H1 (cell line): ENCODE measurements around the gene NCKAP1. TPM values are rescaled to one million over a fixed set of nuclear protein-coding genes. Genes with fewer than 3 reads are reported as not detected.

Experiments used
- CTCF ChIA-PET: fragments of 300-600 bp; sonication (Branson Sonifier 250); formaldehyde crosslinking; loops from one replicate; lab custom pipeline; 2021; ENCODE audit not compliant: partially characterized antibody; lab: Charles Lee
- POLR2A ChIA-PET: fragments of 300-600 bp; sonication (Branson Sonifier 250); formaldehyde crosslinking; loops from one replicate; lab custom pipeline; 2021; ENCODE audit warnings: inconsistent platforms; ENCODE audit not compliant: partially characterized antibody; lab: Charles Lee
- DNase-seq, 2 experiments: peaks; one replicate each; pipeline versions ENCODE4 v3.0.0 to v3.0.0-alpha.2; 2010 to 2022; ENCODE audit warnings: low spot score in 2 of 2, low read depth in 1 of 2, mixed read lengths in 1 of 2
- FAIRE-seq: peaks from 2 replicates; lab custom pipeline; 2011; peaks lifted over from hg19 to GRCh38; lab: Jason Lieb, UNC
- H2AFZ ChIP-seq: 2 replicates; pipeline ENCODE4 v1.8.1; 2012; ENCODE audit warnings: low read length, inconsistent platforms
- H2AK5ac ChIP-seq: 2 replicates; pipeline ENCODE4 v1.6.1; 2013; ENCODE audit warnings: low read depth, low read length
- H2BK120ac ChIP-seq: replicated peaks from 2 replicates; pipeline ENCODE3; 2013; ENCODE audit warnings: low read depth, low read length, inconsistent platforms
- H2BK12ac ChIP-seq: 2 replicates; pipeline ENCODE4 v1.6.1; 2013; ENCODE audit warnings: low read depth, low read length
- H2BK15ac ChIP-seq: 2 replicates; pipeline ENCODE4 v1.6.1; 2013; ENCODE audit warnings: low read length
- H2BK20ac ChIP-seq: 2 replicates; pipeline ENCODE4 v1.6.1; 2013; ENCODE audit warnings: low read length
- H2BK5ac ChIP-seq: 2 replicates; pipeline ENCODE4 v1.6.1; 2013; ENCODE audit warnings: low read depth, low read length
- H3K14ac ChIP-seq: 2 replicates; pipeline ENCODE4 v1.6.1; 2013; ENCODE audit warnings: inconsistent platforms; ENCODE audit not compliant: insufficient read length
- H3K18ac ChIP-seq: 2 replicates; pipeline ENCODE4 v1.6.1; 2013; ENCODE audit warnings: low read length; ENCODE audit errors: extremely low read depth
- H3K23ac ChIP-seq: 2 replicates; pipeline ENCODE4 v1.6.1; 2013; ENCODE audit warnings: inconsistent platforms; ENCODE audit not compliant: insufficient read length
- H3K23me2 ChIP-seq: 2 replicates; pipeline ENCODE4 v1.6.1; 2013; ENCODE audit warnings: low read depth, low read length
- H3K27ac ChIP-seq: 2 replicates; pipeline ENCODE4 v1.6.1; 2011; ENCODE audit warnings: low read depth, low read length, inconsistent platforms
- H3K27me3 ChIP-seq, 4 experiments: replicated peaks in 1 of 4; 1 replicate in 1 of 4; 2 replicates in 3 of 4; pipeline versions ENCODE4 v1.6.1 to v1.8.1; 2011 to 2013; ENCODE audit warnings: low read length in 3 of 4, mild to moderate bottlenecking in 3 of 4, inconsistent platforms in 2 of 4, mixed read lengths in 2 of 4, moderate library complexity in 1 of 4; ENCODE audit not compliant: control insufficient read depth in 3 of 4, insufficient read depth in 3 of 4; ENCODE audit errors: extremely low read depth in 1 of 4
- H3K36me3 ChIP-seq, 4 experiments: 2 replicates each; pipeline versions ENCODE4 v1.6.1 to v1.8.1; 2011 to 2013; ENCODE audit warnings: mild to moderate bottlenecking in 4 of 4, low read length in 3 of 4, moderate library complexity in 2 of 4, control low read depth in 1 of 4, inconsistent platforms in 1 of 4; ENCODE audit not compliant: insufficient read depth in 4 of 4, control insufficient read depth in 2 of 4
- H3K4ac ChIP-seq: replicated peaks from 2 replicates; pipeline ENCODE3; 2013; ENCODE audit warnings: low read length, low read depth, mixed read lengths, inconsistent platforms; ENCODE audit not compliant: insufficient read length
- H3K4me1 ChIP-seq, 4 experiments: replicated peaks in 1 of 4; 1 replicate in 1 of 4; 2 replicates in 3 of 4; pipeline versions ENCODE4 v1.6.1 to v1.8.1; 2011 to 2013; ENCODE audit warnings: low read length in 3 of 4, inconsistent platforms in 2 of 4, mixed read lengths in 1 of 4; ENCODE audit not compliant: insufficient read depth in 4 of 4, control insufficient read depth in 3 of 4
- H3K4me2 ChIP-seq, 2 experiments: 2 replicates each; pipeline versions ENCODE4 v1.6.1 to v1.8.1; 2011 to 2013; ENCODE audit warnings: low read depth in 2 of 2, low read length in 2 of 2, control low read depth in 1 of 2, inconsistent platforms in 1 of 2, mild to moderate bottlenecking in 1 of 2; ENCODE audit not compliant: insufficient read depth in 1 of 2
- H3K4me3 ChIP-seq, 4 experiments: fragments of 200-600, 300-600 bp in 1 of 4; sonication (generic), shearing (Covaris generic), sonication (Bioruptor Twin) in 1 of 4; 2 replicates each; pipeline versions ENCODE4 v1.5.1 to v1.8.1; 2011 to 2016; ENCODE audit warnings: low read length in 4 of 4, low read depth in 3 of 4, control low read depth in 2 of 4, inconsistent platforms in 2 of 4, mild to moderate bottlenecking in 2 of 4, mixed read lengths in 1 of 4, moderate library complexity in 1 of 4; ENCODE audit not compliant: insufficient read depth in 2 of 4; ENCODE audit errors: extremely low read depth in 1 of 4
- H3K56ac ChIP-seq: replicated peaks from 2 replicates; pipeline ENCODE3; 2013; ENCODE audit warnings: low read depth, mild to moderate bottlenecking, mixed read lengths, low read length, inconsistent platforms; ENCODE audit not compliant: insufficient read length
- H3K79me1 ChIP-seq: 2 replicates; pipeline ENCODE4 v1.6.1; 2013; ENCODE audit warnings: low read depth, low read length, control low read depth
- H3K79me2 ChIP-seq, 2 experiments: 2 replicates each; pipeline versions ENCODE4 v1.6.1 to v1.8.1; 2012 to 2013; ENCODE audit warnings: low read length in 2 of 2, mild to moderate bottlenecking in 2 of 2, inconsistent platforms in 1 of 2; ENCODE audit not compliant: insufficient read depth in 2 of 2, control insufficient read depth in 1 of 2
- H3K9ac ChIP-seq, 4 experiments: replicated peaks in 1 of 4; 1 replicate in 1 of 4; 2 replicates in 3 of 4; pipeline versions ENCODE4 v1.6.1 to v1.8.1; 2011 to 2013; ENCODE audit warnings: low read depth in 3 of 4, low read length in 3 of 4, control low read depth in 2 of 4, mild to moderate bottlenecking in 2 of 4, moderate library complexity in 2 of 4, inconsistent platforms in 1 of 4; ENCODE audit errors: extremely low read depth in 1 of 4
- H3K9me3 ChIP-seq, 2 experiments: 2 replicates each; pipeline versions ENCODE4 v1.6.1 to v1.8.1; 2012 to 2013; ENCODE audit warnings: mild to moderate bottlenecking in 2 of 2, moderate library complexity in 2 of 2, control low read depth in 1 of 2, inconsistent platforms in 1 of 2, low read depth in 1 of 2, low read length in 1 of 2, mixed read lengths in 1 of 2; ENCODE audit not compliant: insufficient read depth in 2 of 2
- H4K20me1 ChIP-seq, 2 experiments: replicated peaks in 1 of 2; 2 replicates each; pipeline versions ENCODE3 to v1.8.1; 2011 to 2013; ENCODE audit warnings: inconsistent platforms in 2 of 2, low read length in 2 of 2, mild to moderate bottlenecking in 1 of 2; ENCODE audit not compliant: insufficient read depth in 2 of 2, control insufficient read depth in 1 of 2
- H4K5ac ChIP-seq: 2 replicates; pipeline ENCODE4 v1.6.1; 2013; ENCODE audit warnings: low read length, low read depth, mixed read lengths, inconsistent platforms; ENCODE audit not compliant: insufficient read length
- H4K8ac ChIP-seq: 2 replicates; pipeline ENCODE4 v1.8.0; 2013; ENCODE audit warnings: mild to moderate bottlenecking, moderate library complexity, low read length, inconsistent platforms; ENCODE audit not compliant: insufficient read depth; ENCODE audit errors: extremely low read depth
- H4K91ac ChIP-seq: replicated peaks from 2 replicates; pipeline ENCODE3; 2013; ENCODE audit warnings: low read length, mixed read lengths, inconsistent platforms; ENCODE audit not compliant: insufficient read length
- ATF2 ChIP-seq: IDR thresholded peaks from 2 replicates; pipeline ENCODE4 v1.6.1; 2012; ENCODE audit warnings: low read length, inconsistent platforms
- CEBPB ChIP-seq: IDR thresholded peaks from 2 replicates; pipeline ENCODE4 v1.6.1; 2012; ENCODE audit warnings: low read depth, low read length
- WGBS, 2 experiments: shearing (Covaris generic) in 1 of 2; methylation state at CpG; one replicate each; pipeline versions ENCODE4 v1.1.6 to v1.1.7; 2013 to 2015; ENCODE audit warnings: low lambda C conversion rate in 2 of 2, mixed read lengths in 2 of 2, inconsistent platforms in 1 of 2, low coverage in 1 of 2, missing lambda C conversion rate in 1 of 2; ENCODE audit not compliant: insufficient replicate concordance in 2 of 2, insufficient coverage in 1 of 2, insufficient read length in 1 of 2; ENCODE audit errors: extremely low coverage in 1 of 2, missing lambda C conversion rate in 1 of 2; 5-methylcytosine and 5-hydroxymethylcytosine counted together
- polyA plus RNA-seq, 7 experiments: library from polyadenylated mRNA; depleted of rRNA in 3 of 7; stranded (reverse) in 5 of 7; unstranded in 2 of 7; fragments of >200 nt in 5 of 7; fragments of 200-250 nt in 2 of 7; gene quantifications; 1 replicate in 5 of 7; 2 replicates in 1 of 7; 4 replicates in 1 of 7; pipeline versions ENCODE4 v1.2.1 to v1.2.3, GENCODE V29; 2011 to 2013; ENCODE audit warnings: missing spikeins in 2 of 7, mixed read lengths in 2 of 7
- total RNA-seq: library from RNA; stranded (reverse); fragmentation: NEBNext Ultra II Directional; extraction: Animal tissue kit (Norgen Biotek cat#: 25700); gene quantifications from 2 replicates; pipeline ENCODE4 v1.2.1, GENCODE V29; 2021

NCKAP1 gene
- total and polyA plus RNA-seq, 2 of the 8 experiments (the other 6 are each of a cell fraction or from before 2014, with no cell fraction given): 90.8 to 173 TPM

- Histone ChIP-seq H3K9ac (no peak overlapping the region), H3K4ac (no peak overlapping the region), H2AK5ac (no peak overlapping the region), H2BK15ac (no peak overlapping the region), H3K79me1 (no peaks in the 10 kb centered on the region), H3K4me2 (no peak overlapping the region), H3K79me2 (no peaks in the 10 kb centered on the region), H3K27ac (no peak overlapping the region), H3K23me2 (peaks cover 12% of the 10 kb centered on the region), H4K91ac (no peak overlapping the region), H3K18ac (no peak overlapping the region), H3K4me3 (no peak overlapping the region), H2BK20ac (no peak overlapping the region), H3K14ac (no peak overlapping the region), H3K36me3 (no peaks in the 10 kb centered on the region), H3K9me3 (no peaks in the 10 kb centered on the region), H3K4me1 (peaks cover 0 to 3% (median 3%) of the 10 kb centered on the region in 4 experiments; a peak in 3 of 7 replicates), H3K56ac (no peak overlapping the region), H2AFZ (no peak overlapping the region), H2BK120ac (no peak overlapping the region), H2BK12ac (no peak overlapping the region), H4K20me1 (no peaks in the 10 kb centered on the region), H3K27me3 (peaks cover 2 to 19% (median 12%) of the 10 kb centered on the region in 4 experiments), H4K8ac (no peak overlapping the region), H2BK5ac (no peak overlapping the region), H3K23ac (no peak overlapping the region), H4K5ac (no peak overlapping the region)
- POLR2A ChIA-PET: interaction anchor here (1.0 kb wide), 1 partner anchor 11 kb away, joined by 3 read pairs; no protein-coding TSS in a partner anchor
- FAIRE-seq: no peak
- CTCF ChIA-PET: interaction anchor here (0.7 to 4.0 kb wide), 16 partner anchors 9 to 99 kb away, joined by 3 to 19 read pairs (median 7); no protein-coding TSS in a partner anchor
- no peak for DNase-seq
- TF ChIP-seq CEBPB (no peak), ATF2 (no peak)
- WGBS, 2 experiments: 75% methylated on average over 5 of the region's 5 CpGs; no CpG with 5 or more reads in 1 of the 2 experiments
Observed at GRCh38 chr2:182862091-182862490, 176.2 kb downstream of the NCKAP1 start.
